GM12873 (cell line): ENCODE data around the gene RNF4.

Source experiments
- TF ChIP-seq, protein P1 (sequence below): IDR thresholded peaks from 2 replicates; pipeline ENCODE4 v1.5.1; 2012; ENCODE audit warnings: low read depth, mild to moderate bottlenecking, moderate library complexity, low read length, control low read depth; ENCODE audit not compliant: insufficient read depth; ENCODE audit errors: missing control alignments

Gene RNF4

DNA sequence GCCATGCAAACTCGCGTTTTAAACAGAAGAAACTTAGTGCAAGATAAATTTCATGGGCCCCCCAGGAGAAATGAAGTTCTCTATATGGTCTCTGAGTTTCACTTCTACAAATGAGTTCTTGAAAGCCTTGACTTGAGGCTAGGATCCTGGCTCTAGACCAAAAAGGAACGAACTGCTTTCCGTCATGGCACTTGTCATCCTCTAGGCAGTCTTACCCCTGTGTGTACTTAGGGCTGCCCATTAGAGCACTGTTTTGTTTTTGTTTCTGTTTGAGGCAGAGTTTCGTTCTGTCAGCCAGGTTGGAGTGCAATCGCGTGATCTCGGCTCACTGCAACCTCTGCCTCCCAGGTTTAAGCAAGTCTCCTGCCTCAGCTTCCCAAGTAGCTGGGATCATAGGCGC, 29.0 kb downstream of the RNF4 start:
- TF ChIP-seq, protein P1, sequence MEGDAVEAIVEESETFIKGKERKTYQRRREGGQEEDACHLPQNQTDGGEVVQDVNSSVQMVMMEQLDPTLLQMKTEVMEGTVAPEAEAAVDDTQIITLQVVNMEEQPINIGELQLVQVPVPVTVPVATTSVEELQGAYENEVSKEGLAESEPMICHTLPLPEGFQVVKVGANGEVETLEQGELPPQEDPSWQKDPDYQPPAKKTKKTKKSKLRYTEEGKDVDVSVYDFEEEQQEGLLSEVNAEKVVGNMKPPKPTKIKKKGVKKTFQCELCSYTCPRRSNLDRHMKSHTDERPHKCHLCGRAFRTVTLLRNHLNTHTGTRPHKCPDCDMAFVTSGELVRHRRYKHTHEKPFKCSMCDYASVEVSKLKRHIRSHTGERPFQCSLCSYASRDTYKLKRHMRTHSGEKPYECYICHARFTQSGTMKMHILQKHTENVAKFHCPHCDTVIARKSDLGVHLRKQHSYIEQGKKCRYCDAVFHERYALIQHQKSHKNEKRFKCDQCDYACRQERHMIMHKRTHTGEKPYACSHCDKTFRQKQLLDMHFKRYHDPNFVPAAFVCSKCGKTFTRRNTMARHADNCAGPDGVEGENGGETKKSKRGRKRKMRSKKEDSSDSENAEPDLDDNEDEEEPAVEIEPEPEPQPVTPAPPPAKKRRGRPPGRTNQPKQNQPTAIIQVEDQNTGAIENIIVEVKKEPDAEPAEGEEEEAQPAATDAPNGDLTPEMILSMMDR: peak; percentile 18

DNA sequence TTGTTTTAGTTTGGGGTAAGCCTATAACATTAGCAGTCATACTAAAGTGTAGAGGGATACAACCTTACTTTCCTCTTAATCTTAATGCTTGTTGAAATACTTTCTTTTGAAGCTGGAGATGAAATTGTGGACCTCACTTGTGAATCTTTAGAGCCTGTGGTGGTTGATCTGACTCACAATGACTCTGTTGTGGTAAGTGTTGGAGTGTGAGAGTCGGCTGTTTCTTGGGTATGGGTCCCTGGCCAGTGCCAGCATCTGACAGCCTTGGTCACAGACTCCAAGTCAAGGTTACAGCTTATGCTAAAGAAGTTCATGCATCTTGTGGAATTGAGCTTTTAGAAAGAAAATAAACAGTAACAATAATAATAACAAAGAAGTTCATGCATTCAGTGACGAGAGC, 31.6 kb downstream of the RNF4 start:
- TF ChIP-seq, protein P1: no peak

DNA sequence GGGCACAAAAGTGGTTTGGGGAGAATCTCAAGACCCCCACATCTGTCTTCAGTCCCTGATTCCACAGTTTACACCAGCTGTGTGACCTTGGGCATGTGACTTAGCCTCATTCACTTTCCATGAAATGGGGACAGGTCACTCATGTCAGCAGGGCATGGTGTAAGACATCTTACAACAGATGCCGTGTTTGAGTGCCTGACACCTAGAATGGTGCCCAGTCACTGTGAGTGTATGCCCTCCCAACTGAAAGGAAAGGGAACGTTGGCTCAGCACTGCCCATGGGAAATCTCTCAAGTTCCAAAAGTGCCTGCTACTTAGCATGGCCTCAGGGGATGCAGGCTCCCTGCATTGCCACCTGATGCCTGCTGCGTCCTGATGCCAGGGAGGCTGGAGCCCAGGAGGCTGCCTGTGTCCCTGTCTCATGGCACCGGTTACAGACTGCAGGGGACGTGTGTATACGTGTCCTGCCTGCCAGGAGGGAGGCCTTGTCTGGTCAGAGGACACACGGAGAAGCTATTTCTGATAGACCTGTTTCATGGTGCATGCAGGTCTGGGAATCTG, 32.2 kb downstream of the RNF4 start:
- TF ChIP-seq, protein P1: no peak

DNA sequence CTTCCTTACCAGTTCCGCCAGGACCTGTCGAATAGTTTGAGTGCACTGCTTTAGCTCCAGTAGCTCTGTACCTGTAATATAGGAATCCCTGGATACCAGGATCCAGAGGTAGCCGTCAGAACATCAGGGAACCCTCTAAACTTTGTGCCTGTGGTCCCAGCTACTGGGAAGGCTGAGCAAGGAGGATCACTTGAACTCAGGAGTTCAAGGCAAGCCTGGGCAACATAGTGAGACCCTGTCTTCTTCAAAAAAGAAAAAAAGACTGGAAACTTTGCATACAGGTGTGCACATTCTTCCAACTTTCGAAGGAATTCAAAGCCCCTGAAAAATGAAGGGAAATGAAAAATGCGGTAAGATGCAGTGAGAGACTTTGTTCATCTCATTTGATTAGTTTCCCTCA, 34.9 kb downstream of the RNF4 start:
- TF ChIP-seq, protein P1: no peak

DNA sequence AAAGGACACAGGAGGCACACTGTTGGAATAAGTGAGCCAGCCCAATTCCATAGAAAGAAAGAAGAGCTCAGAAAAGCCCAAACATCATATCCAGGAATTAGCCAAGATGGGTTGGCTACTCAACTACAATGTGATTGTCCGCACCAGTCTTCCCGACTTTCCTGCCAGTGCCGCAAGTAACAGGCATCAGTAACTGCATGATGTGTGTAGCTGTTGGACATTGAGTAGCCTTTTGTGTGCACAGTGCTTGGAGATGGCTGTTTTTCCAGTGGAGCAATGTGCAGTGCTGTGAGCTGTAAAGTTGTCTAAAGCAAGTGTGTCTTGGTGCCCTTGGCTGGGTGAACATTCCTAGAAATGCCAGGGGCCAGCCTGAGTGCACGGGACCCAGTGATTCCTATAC, 38.4 kb downstream of the RNF4 start:
- TF ChIP-seq, protein P1: no peak

DNA sequence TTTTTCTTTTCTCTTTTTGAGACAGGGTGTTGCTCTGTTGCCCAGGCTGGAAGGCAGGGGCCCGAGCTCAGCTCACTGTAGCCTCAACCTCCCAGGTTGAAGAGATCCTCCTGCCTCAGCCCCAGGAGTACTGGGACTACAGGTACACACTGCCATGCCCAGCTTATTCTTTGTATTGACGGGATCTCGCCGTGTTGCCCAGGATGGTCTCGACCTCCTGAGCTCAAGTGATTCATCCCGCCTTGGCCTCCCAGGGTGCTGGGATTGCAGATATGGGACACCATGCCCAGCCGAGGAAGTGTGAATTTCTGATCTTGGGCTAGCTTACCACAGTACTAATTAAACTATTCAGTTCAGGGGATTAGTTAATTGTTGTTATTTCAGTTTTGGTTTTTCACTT, 38.9 kb downstream of the RNF4 start:
- TF ChIP-seq, protein P1: no peak

DNA sequence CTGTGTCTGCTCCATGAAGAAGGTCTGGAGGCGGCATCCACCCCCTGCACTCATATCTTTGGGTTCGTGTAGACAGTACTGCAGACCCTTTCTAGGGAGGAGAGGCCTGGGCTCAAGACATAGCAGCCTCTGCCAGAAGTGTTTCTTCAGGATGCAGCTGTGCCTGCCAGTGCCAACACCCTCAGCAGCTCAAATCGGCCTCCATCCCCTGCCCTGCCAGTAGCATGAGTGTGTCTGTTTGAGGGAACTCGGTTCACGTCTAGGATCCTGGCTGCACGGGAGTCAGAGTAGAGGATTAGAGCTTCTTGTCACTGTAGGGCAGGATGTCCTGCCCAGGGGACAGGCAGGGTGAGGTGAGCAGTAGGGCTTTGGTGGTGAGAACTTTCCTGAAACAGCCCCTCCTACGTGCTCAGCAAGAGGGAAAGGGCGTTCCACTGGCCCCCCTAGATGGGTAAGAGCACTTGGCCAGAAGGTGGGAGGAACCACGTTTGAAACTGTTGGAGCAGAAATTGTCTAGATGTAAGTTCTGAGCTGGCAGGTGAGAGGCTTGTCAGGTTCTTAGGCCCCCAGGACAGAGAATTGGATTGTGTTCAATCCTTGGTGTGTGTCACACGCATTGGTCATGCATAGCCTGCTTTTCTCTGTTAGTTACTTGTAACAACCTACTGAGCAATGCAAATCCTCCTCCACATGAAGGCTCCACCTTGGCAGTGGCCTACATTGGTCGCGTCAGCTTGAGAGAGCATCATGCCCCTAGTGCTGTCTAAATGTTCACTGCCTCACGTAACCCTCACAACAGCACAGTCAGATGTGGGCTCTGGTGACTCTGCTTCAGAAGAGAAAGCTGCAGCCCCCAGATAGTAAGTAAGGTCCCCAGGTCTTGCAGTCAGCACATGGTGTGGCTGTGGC, 41.7 kb downstream of the RNF4 start:
- TF ChIP-seq, protein P1: no peak
